ENCODE measurements around the gene DDX10. TPM values are rescaled to one million over a fixed set of nuclear protein-coding genes. Genes with fewer than 3 reads are reported as not detected.

DDX10 gene
- total and polyA plus RNA-seq, 7 donors, result 10.0 to 18.0 (median 11.4) TPM

GRCh38 chr11:108663154-108663877, 1.6 kb upstream of the DDX10 start:
- intact Hi-C loops (cut with DNase I), result loop anchor here in 1 of 2 donors (5.0 kb wide), 1 partner anchor 541 kb away; the partner anchor contains the start of gene ACAT1
- no peaks in the 10 kb centered on the region for H3K36me3 ChIP-seq (ENCODE audit: insufficient read depth in 1 of 2, low read depth in 1 of 2)
- no peak for DNase-seq
- no peak overlapping the region for H3K27ac ChIP-seq
- no peak for ATAC-seq
- H3K27me3 ChIP-seq (ENCODE audit: insufficient read depth in 3 of 3, low read length in 2 of 3), result no peaks in the 10 kb centered on the region
- H3K4me1 ChIP-seq, result peaks cover 20% of the 10 kb centered on the region
- no peaks in the 10 kb centered on the region for H3K9me3 ChIP-seq
- no peak overlapping the region for H3K4me3 ChIP-seq
- WGBS, 3 donors, result 83 to 93% (median 90%) methylated on average over 5 of the region's 5 CpGs
- TF ChIP-seq CTCF (IDR thresholded peaks at IDR 0.05), result no peak

GRCh38 chr11:108666373-108666772, 1.5 kb downstream of the DDX10 start:
- H3K4me3 ChIP-seq, result peak overlapping the region; percentile 98
- peaks cover 24% of the 10 kb centered on the region for H3K4me1 ChIP-seq
- no peak overlapping the region for H3K27ac ChIP-seq
- no peak for DNase-seq
- no peaks in the 10 kb centered on the region for H3K27me3 ChIP-seq (ENCODE audit: insufficient read depth in 3 of 3, low read length in 2 of 3)
- 90 to 93% (median 92%) methylated on average over 7 of the region's 7 CpGs for WGBS, 3 donors
- no peaks in the 10 kb centered on the region for H3K9me3 ChIP-seq
- no peaks in the 10 kb centered on the region for H3K36me3 ChIP-seq (ENCODE audit: insufficient read depth in 1 of 2, low read depth in 1 of 2)
- intact Hi-C loops (cut with DNase I), result no loop called here
- no peak for ATAC-seq
- no peak for TF ChIP-seq CTCF (IDR thresholded peaks at IDR 0.05)

DNA sequence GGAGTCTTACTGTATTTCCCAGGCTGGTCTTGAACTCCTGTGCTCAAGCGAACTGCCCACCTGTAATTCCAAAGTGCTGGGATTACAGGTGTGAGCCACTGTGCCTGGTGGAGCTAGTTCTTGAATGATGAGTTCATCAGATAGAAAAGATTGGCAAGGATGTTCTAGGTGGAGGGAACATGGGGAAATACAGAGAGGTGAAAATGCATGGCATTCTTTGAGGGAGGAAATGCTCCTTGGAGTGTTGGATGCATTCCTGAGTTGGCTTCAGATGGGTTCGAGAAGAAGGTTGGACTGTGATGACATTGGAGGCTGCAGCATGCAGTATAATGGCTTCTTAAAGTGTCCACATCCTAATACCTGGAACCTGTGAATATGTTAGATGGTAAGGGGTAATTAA, 4.4 kb downstream of the DDX10 start:
- ATAC-seq, result no peak
- Histone ChIP-seq H3K4me1 (peaks cover 24% of the 10 kb centered on the region), H3K27me3 (ENCODE audit: insufficient read depth in 3 of 3, low read length in 2 of 3) (no peaks in the 10 kb centered on the region), H3K4me3 (no peak overlapping the region), H3K36me3 (ENCODE audit: insufficient read depth in 1 of 2, low read depth in 1 of 2) (peaks cover 0 to 11% of the 10 kb centered on the region in 2 donors), H3K9me3 (no peaks in the 10 kb centered on the region), H3K27ac (no peak overlapping the region)
- no peak for DNase-seq
- 83 to 94% (median 87%) methylated on average over 2 of the region's 2 CpGs for WGBS, 3 donors
- TF ChIP-seq CTCF (IDR thresholded peaks at IDR 0.05), result no peak
- intact Hi-C loops (cut with DNase I), result no loop called here

- ATAC-seq (no peak), DNase-seq (no peak)
- Histone ChIP-seq H3K36me3 (ENCODE audit: insufficient read depth in 1 of 2, low read depth in 1 of 2) (peaks cover 0 to 15% of the 10 kb centered on the region in 2 donors), H3K4me3 (no peak overlapping the region), H3K9me3 (no peaks in the 10 kb centered on the region), H3K27me3 (ENCODE audit: insufficient read depth in 3 of 3, low read length in 2 of 3) (no peaks in the 10 kb centered on the region), H3K4me1 (peaks cover 24% of the 10 kb centered on the region), H3K27ac (no peak overlapping the region)
- no peak for TF ChIP-seq CTCF (IDR thresholded peaks at IDR 0.05)
- intact Hi-C loops (cut with DNase I), result no loop called here
- WGBS, 3 donors, result 94 to 99% (median 97%) methylated on average over 7 of the region's 7 CpGs
Observed at GRCh38 chr11:108669711-108670110, 4.8 kb downstream of the DDX10 start.

- TF ChIP-seq CTCF (IDR thresholded peaks at IDR 0.05), result no peak
- DNase-seq, result no peak
- 49 to 64% (median 54%) methylated on average over 4 of the region's 4 CpGs for WGBS, 3 donors
- intact Hi-C loops (cut with DNase I), result no loop called here
- Histone ChIP-seq H3K9me3 (no peaks in the 10 kb centered on the region), H3K4me3 (no peak overlapping the region), H3K4me1 (peaks cover 24% of the 10 kb centered on the region), H3K27me3 (ENCODE audit: insufficient read depth in 3 of 3, low read length in 2 of 3) (no peaks in the 10 kb centered on the region), H3K27ac (no peak overlapping the region), H3K36me3 (ENCODE audit: insufficient read depth in 1 of 2, low read depth in 1 of 2) (peaks cover 0 to 21% of the 10 kb centered on the region in 2 donors)
- no peak for ATAC-seq
Observed at GRCh38 chr11:108670451-108670850, 5.6 kb downstream of the DDX10 start.

Measured in psoas muscle (tissue), 8 donors.